K562 (cell line): ENCODE measurements around the gene PRKACA. TPM values are rescaled to one million over a fixed set of nuclear protein-coding genes. Genes with fewer than 3 reads are reported as not detected.

ENCODE experiments used
- ARID4B ChIP-seq: sonication (generic); formaldehyde crosslinking; IDR thresholded peaks from 2 replicates; pipeline ENCODE4 v1.8.0; 2022; ENCODE audit warnings: mild to moderate bottlenecking, missing genetic modification reagents
- ATF1 ChIP-seq, 2 experiments: fragments of 450-650 bp in 1 of 2; IDR thresholded peaks; 2 replicates each; pipeline ENCODE4 v1.6.1; 2016; ENCODE audit warnings: missing compliant biosample characterization in 1 of 2, missing genetic modification characterization in 1 of 2
- BRD9 ChIP-seq: fragments of 450-650 bp; IDR thresholded peaks from 2 replicates; pipeline ENCODE4 v1.6.1; 2018; ENCODE audit warnings: low read depth; ENCODE audit not compliant: partially characterized antibody
- EGR1 ChIP-seq: fragments of 450-650 bp; conservative IDR thresholded peaks from 2 replicates; pipeline ENCODE4 v1.6.1; 2017; ENCODE audit warnings: mild to moderate bottlenecking
- ETS1 ChIP-seq: conservative IDR thresholded peaks from 2 replicates; pipeline ENCODE4 v1.6.1; 2011; ENCODE audit warnings: low read depth, mild to moderate bottlenecking, low read length; ENCODE audit not compliant: control insufficient read depth
- GTF3C2 ChIP-seq: IDR thresholded peaks from 3 replicates; pipeline ENCODE4 v1.6.1; 2011; ENCODE audit warnings: borderline replicate concordance, mild to moderate bottlenecking, moderate library complexity; ENCODE audit not compliant: insufficient read length; ENCODE audit errors: extremely low read depth
- HDGF ChIP-seq: fragments of 450-650 bp; IDR thresholded peaks from 2 replicates; pipeline ENCODE4 v1.6.1; 2016
- RB1 ChIP-seq: fragments of 450-650 bp; IDR thresholded peaks from 2 replicates; pipeline ENCODE4 v1.6.1; 2017; ENCODE audit warnings: low read depth, mild to moderate bottlenecking
- RBM39 ChIP-seq: fragments of 200-400 bp; formaldehyde crosslinking; optimal IDR thresholded peaks from 2 replicates; pipeline ENCODE3; 2018; ENCODE audit warnings: low read depth, low read length
- SLC30A9 ChIP-seq: fragments of 250-450 bp; sonication (Bioruptor Pico); IDR thresholded peaks from 2 replicates; pipeline ENCODE4 v1.8.0; 2022; ENCODE audit warnings: mild to moderate bottlenecking, moderate library complexity
- SRSF7 ChIP-seq: fragments of 200-400 bp; formaldehyde crosslinking; optimal IDR thresholded peaks from 2 replicates; pipeline ENCODE3; 2017; ENCODE audit warnings: mild to moderate bottlenecking, low read depth, low read length
- SUPT5H ChIP-seq: fragments of 450-650 bp; IDR thresholded peaks from 2 replicates; pipeline ENCODE4 v1.6.1; 2016
- ZHX1 ChIP-seq: fragments of 150-350 bp; conservative IDR thresholded peaks from 2 replicates; pipeline ENCODE4 v1.6.1; 2014; ENCODE audit warnings: low read length
- ZNF263 ChIP-seq: sonication (generic); formaldehyde crosslinking; IDR thresholded peaks from 2 replicates; pipeline ENCODE4 v1.8.0; 2022; ENCODE audit warnings: mild to moderate bottlenecking, missing genetic modification reagents, borderline replicate concordance
- ZNF444 ChIP-seq: fragments of 250-450 bp; sonication (Bioruptor Pico); IDR thresholded peaks from 2 replicates; pipeline ENCODE4 v1.4.0; 2020; ENCODE audit warnings: mild to moderate bottlenecking, moderate library complexity
- ZNF507 ChIP-seq: conservative IDR thresholded peaks from 2 replicates; pipeline ENCODE4 v1.6.1; 2017; ENCODE audit warnings: missing genetic modification characterization, missing compliant biosample characterization
- ZSCAN32 ChIP-seq: fragments of 450-650 bp; formaldehyde crosslinking; IDR thresholded peaks from 2 replicates; pipeline ENCODE4 v1.4.0; 2020; ENCODE audit warnings: mild to moderate bottlenecking, moderate library complexity
- polyA plus RNA-seq, 8 experiments: library from polyadenylated mRNA; depleted of rRNA in 4 of 8; stranded (reverse) in 5 of 8; unstranded in 3 of 8; fragments of >200 nt; fragmentation: Nextera tagmentation in 2 of 8; fragmentation: Illumina TruSeq in 1 of 8; extraction: Ambion mirVana in 2 of 8; extraction: Trizol in 1 of 8; gene quantifications; 2 replicates each; pipeline versions ENCODE4 v1.2.1 to v1.2.3, GENCODE V29; 2011 to 2014; ENCODE audit warnings: inconsistent platforms in 1 of 8, missing spikeins in 1 of 8
- total RNA-seq, 7 experiments: library from RNA; depleted of rRNA in 6 of 7; stranded (reverse); fragments of >200 nt in 6 of 7; fragmentation: Illumina TruSeq in 2 of 7; extraction: Trizol in 2 of 7; gene quantifications; 2 replicates each; pipeline versions ENCODE4 v1.2.1 to v1.2.3, GENCODE V29; 2011 to 2021; ENCODE audit warnings: low replicate concordance in 1 of 7

PRKACA gene
- total and polyA plus RNA-seq, 9 of the 15 experiments (the other 6 are each of a cell fraction or from before 2014, with no cell fraction given) = 1.2 to 63.1 (median 13.0) TPM

GRCh38 chr19:14091813-14092462 is 25.6 kb downstream of the PRKACA start (continued):
- TF ChIP-seq RBM39 (no peak), ZNF507 (tag) (no peak), ATF1 (CRISPR knock-in tag; IDR thresholded peaks at IDR 0.05) (no peak), ATF1 (tag; IDR thresholded peaks at IDR 0.05) (no peak), SLC30A9 (no peak), BRD9 (peak; percentile 8), ZNF263 (CRISPR knock-in tag) (0 out of 2 replicates have a peak, but pooled peaks have one; percentile 10), ZSCAN32 (no peak), ETS1 (no peak), ZNF444 (CRISPR knock-in tag) (no peak), GTF3C2 (no peak), RB1 (no peak), EGR1 (peak; percentile 72), ZHX1 (no peak), HDGF (no peak), SUPT5H (peak; percentile 3; the same call in 1 of the 2 replicates), ARID4B (CRISPR knock-in tag) (no peak), SRSF7 (no peak)
